Gastrocnemius medialis (tissue), 4 donors: ENCODE measurements around the gene CABCOCO1.

Experiments used
- CTCF ChIP-seq, 5 experiments: fragments of 450-650 bp in 3 of 5; fragments of 200-600 bp in 2 of 5; sonication (generic) in 2 of 5; IDR thresholded peaks in 4 of 5; conservative IDR thresholded peaks in 1 of 5; 1 replicate in 4 of 5; 2 replicates in 1 of 5; pipeline ENCODE4 v1.5.1; 2016 to 2019; ENCODE audit warnings: antibody characterized with exemption in 5 of 5, mild to moderate bottlenecking in 3 of 5, moderate library complexity in 3 of 5
- POLR2A ChIP-seq, 2 donors: fragments of 450-650 bp; IDR thresholded peaks; one replicate each; pipeline ENCODE4 v1.6.1; 2017; ENCODE audit warnings: antibody characterized with exemption in 2 of 2, mild to moderate bottlenecking in 2 of 2, moderate library complexity in 2 of 2

GRCh38 chr10:61669849-61670248, 7.1 kb downstream of the CABCOCO1 start:
- no peak for TF ChIP-seq POLR2A (IDR thresholded peaks at IDR 0.05)
- TF ChIP-seq CTCF (IDR thresholded peaks at IDR 0.05 in 4 of 5, conservative IDR thresholded peaks at IDR 0.05 in 1 of 5): no peak
